WTC11 (cell line): Measurements from ENCODE around the gene P2RX6. TPM values are rescaled to one million over a fixed set of nuclear protein-coding genes. Genes with fewer than 3 reads are reported as not detected.

ENCODE experiments used
- ATAC-seq: fragments of 200-7000 bp; cut with Tn5 transposase; 2 replicates; pipeline ENCODE4 v1.10.0; 2021; ENCODE audit warnings: mild to moderate bottlenecking, moderate library complexity
- CTCF ChIA-PET: fragments of 300-600 bp; sonication (Branson Sonifier 250); formaldehyde crosslinking; loops from one replicate; lab custom pipeline; 2021; ENCODE audit warnings: antibody characterized with exemption; lab: Charles Lee
- POLR2A ChIA-PET: fragments of 350-600 bp; sonication (Branson Sonifier 250); formaldehyde crosslinking; loops from one replicate; lab custom pipeline; 2021; ENCODE audit warnings: antibody characterized with exemption; lab: Charles Lee
- DNase-seq: peaks from one replicate; pipeline ENCODE4 v3.0.0; 2021; ENCODE audit warnings: low spot score
- H3K27ac Mint-ChIP-seq: 2 replicates; pipeline ENCODE4 v1.8.0; 2021; ENCODE audit warnings: mixed read lengths
- H3K27me3 Mint-ChIP-seq: 2 replicates; pipeline ENCODE4 v1.8.0; 2021; ENCODE audit warnings: low read depth, mild to moderate bottlenecking, moderate library complexity, mixed read lengths
- H3K36me3 Mint-ChIP-seq: 2 replicates; pipeline ENCODE4 v1.8.0; 2021; ENCODE audit warnings: mixed read lengths
- H3K4me1 Mint-ChIP-seq: 2 replicates; pipeline ENCODE4 v1.8.0; 2022; ENCODE audit warnings: mixed read lengths
- H3K4me3 Mint-ChIP-seq: 2 replicates; pipeline ENCODE4 v1.8.0; 2021; ENCODE audit warnings: mild to moderate bottlenecking, moderate library complexity, mixed read lengths
- H3K9me3 Mint-ChIP-seq: 2 replicates; pipeline ENCODE4 v1.8.0; 2021; ENCODE audit warnings: mixed read lengths
- AFF4 ChIP-seq: sonication (generic); formaldehyde crosslinking; IDR thresholded peaks from 2 replicates; pipeline ENCODE4 v1.8.1; 2023; ENCODE audit warnings: mild to moderate bottlenecking, missing genetic modification reagents, borderline replicate concordance
- ATF2 ChIP-seq: sonication (generic); formaldehyde crosslinking; IDR thresholded peaks from 2 replicates; pipeline ENCODE4 v1.8.1; 2022; ENCODE audit warnings: low read depth, missing genetic modification reagents, borderline replicate concordance
- CDX4 ChIP-seq: fragments of 250-450 bp; sonication (Bioruptor Pico); IDR thresholded peaks from 2 replicates; pipeline ENCODE4 v1.9.0; 2021; ENCODE audit warnings: moderate library complexity, mild to moderate bottlenecking, inconsistent platforms, borderline replicate concordance
- E2F5 ChIP-seq: sonication (generic); formaldehyde crosslinking; IDR thresholded peaks from 2 replicates; pipeline ENCODE4 v1.8.1; 2022; ENCODE audit warnings: mild to moderate bottlenecking, moderate library complexity, missing genetic modification reagents
- ELF4 ChIP-seq: sonication (generic); formaldehyde crosslinking; IDR thresholded peaks from 2 replicates; pipeline ENCODE4 v1.8.1; 2022; ENCODE audit warnings: low read depth, mild to moderate bottlenecking, moderate library complexity, missing genetic modification reagents
- ERG ChIP-seq: fragments of 250-450 bp; sonication (Bioruptor Pico); IDR thresholded peaks from 2 replicates; pipeline ENCODE4 v1.8.0; 2021; ENCODE audit warnings: mild to moderate bottlenecking
- ESRRA ChIP-seq: sonication (generic); formaldehyde crosslinking; IDR thresholded peaks from 2 replicates; pipeline ENCODE4 v1.8.1; 2022; ENCODE audit warnings: mild to moderate bottlenecking, missing genetic modification reagents, borderline replicate concordance
- JAZF1 ChIP-seq: fragments of 250-450 bp; sonication (Bioruptor Pico); IDR thresholded peaks from 2 replicates; pipeline ENCODE4 v1.9.0; 2021; ENCODE audit warnings: moderate library complexity, mild to moderate bottlenecking, inconsistent platforms
- NFE2L1 ChIP-seq: sonication (generic); formaldehyde crosslinking; IDR thresholded peaks from 2 replicates; pipeline ENCODE4 v1.8.1; 2023; ENCODE audit warnings: missing genetic modification reagents
- NR3C1 ChIP-seq: sonication (generic); formaldehyde crosslinking; conservative IDR thresholded peaks from 2 replicates; pipeline ENCODE4 v1.8.1; 2023; ENCODE audit warnings: low read depth, mild to moderate bottlenecking, missing genetic modification reagents
- PRDM15 ChIP-seq: sonication (generic); formaldehyde crosslinking; IDR thresholded peaks from 2 replicates; pipeline ENCODE4 v1.8.0; 2022; ENCODE audit warnings: missing genetic modification reagents
- RELA ChIP-seq: sonication (generic); formaldehyde crosslinking; IDR thresholded peaks from 2 replicates; pipeline ENCODE4 v1.8.1; 2022; ENCODE audit warnings: missing genetic modification reagents, mild to moderate bottlenecking, borderline replicate concordance
- SMAD4 ChIP-seq: sonication (generic); formaldehyde crosslinking; IDR thresholded peaks from 2 replicates; pipeline ENCODE4 v1.8.0; 2022; ENCODE audit warnings: mild to moderate bottlenecking, missing genetic modification reagents
- TEAD1 ChIP-seq: sonication (generic); formaldehyde crosslinking; IDR thresholded peaks from 2 replicates; pipeline ENCODE4 v1.8.0; 2022; ENCODE audit warnings: mild to moderate bottlenecking, missing genetic modification reagents
- ZNF138 ChIP-seq: sonication (generic); formaldehyde crosslinking; conservative IDR thresholded peaks from 2 replicates; pipeline ENCODE4 v1.8.1; 2022; ENCODE audit warnings: mild to moderate bottlenecking, moderate library complexity, missing genetic modification reagents
- ZNF281 ChIP-seq: sonication (generic); formaldehyde crosslinking; IDR thresholded peaks from 2 replicates; pipeline ENCODE4 v1.8.0; 2023; ENCODE audit warnings: mild to moderate bottlenecking, missing genetic modification reagents
- ZNF416 ChIP-seq: fragments of 250-450 bp; sonication (Bioruptor Pico); IDR thresholded peaks from 2 replicates; pipeline ENCODE4 v1.9.0; 2021; ENCODE audit warnings: mild to moderate bottlenecking, inconsistent platforms
- total RNA-seq: library from RNA; stranded (reverse); gene quantifications from 3 replicates; pipeline ENCODE4 v1.2.3, GENCODE V29; 2021

P2RX6 gene
- total RNA-seq, 1 experiment from 2014 or later, result 0.13 TPM

- TF ChIP-seq ESRRA (CRISPR knock-in tag), result no peak
Observed at GRCh38 chr22:20992456-20993303, 22.3 kb upstream of the P2RX6 start (continued).

GRCh38 chr22:20993304-20994127 lies 21.4 kb upstream of the P2RX6 start:
- no peak for DNase-seq
- Mint-ChIP-seq H3K9me3 (no peaks in the 10 kb centered on the region), H3K4me3 (no peak overlapping the region), H3K27me3 (no peaks in the 10 kb centered on the region), H3K36me3 (no peaks in the 10 kb centered on the region), H3K27ac (no peak overlapping the region), H3K4me1 (no peaks in the 10 kb centered on the region)
- ATAC-seq, result no peak
- ChIA-PET CTCF (interaction anchor here (1.3 kb wide), 1 partner anchor 11 kb away, joined by 3 read pairs; the partner anchor contains the start of gene LZTR1), POLR2A (no interaction called here)
- TF ChIP-seq SMAD4 (no peak), NR3C1 (CRISPR knock-in tag) (no peak), ZNF281 (CRISPR knock-in tag) (no peak), RELA (CRISPR knock-in tag) (no peak), NFE2L1 (CRISPR knock-in tag) (no peak), JAZF1 (no peak), CDX4 (CRISPR knock-in tag) (no peak), ZNF416 (CRISPR knock-in tag) (no peak), ATF2 (CRISPR knock-in tag) (no peak), ZNF138 (CRISPR knock-in tag) (no peak), TEAD1 (CRISPR knock-in tag) (no peak), AFF4 (CRISPR knock-in tag) (no peak), E2F5 (CRISPR knock-in tag) (no peak), ERG (CRISPR knock-in tag) (no peak), ELF4 (no peak), PRDM15 (CRISPR knock-in tag) (no peak)
